H9 (cell line): ENCODE data around the gene IL1B. TPM values are rescaled to one million over a fixed set of nuclear protein-coding genes. Genes with fewer than 3 reads are reported as not detected.

ENCODE experiments used
- DNase-seq: peaks from one replicate; pipeline ENCODE4 v3.0.0-alpha.2; 2017
- H2AFZ ChIP-seq: one replicate; pipeline ENCODE4 v1.6.1; 2013; ENCODE audit warnings: mild to moderate bottlenecking, low read length, control low read depth, moderate library complexity
- H2AK5ac ChIP-seq: 2 replicates; pipeline ENCODE4 v1.6.1; 2013; ENCODE audit warnings: low read length, control low read depth, mixed read lengths; ENCODE audit not compliant: insufficient read length
- H2BK120ac ChIP-seq: one replicate; pipeline ENCODE4 v1.6.1; 2013; ENCODE audit warnings: low read depth, mild to moderate bottlenecking, low read length, control low read depth, inconsistent platforms; ENCODE audit not compliant: poor library complexity, severe bottlenecking
- H2BK12ac ChIP-seq: 2 replicates; pipeline ENCODE4 v1.6.1; 2013; ENCODE audit warnings: low read length, control low read depth, mixed read lengths, low read depth; ENCODE audit not compliant: insufficient read length
- H2BK15ac ChIP-seq: 2 replicates; pipeline ENCODE4 v1.6.1; 2013; ENCODE audit warnings: low read depth, low read length, control low read depth
- H2BK20ac ChIP-seq: one replicate; pipeline ENCODE4 v1.6.1; 2013; ENCODE audit warnings: low read depth, mild to moderate bottlenecking, low read length, control low read depth, inconsistent platforms; ENCODE audit not compliant: poor library complexity, severe bottlenecking
- H2BK5ac ChIP-seq: 2 replicates; pipeline ENCODE4 v1.6.1; 2013; ENCODE audit warnings: low read length, control low read depth, mixed read lengths; ENCODE audit not compliant: insufficient read length
- H3K14ac ChIP-seq: 2 replicates; pipeline ENCODE4 v1.6.1; 2013; ENCODE audit warnings: low read length, control low read depth; ENCODE audit not compliant: insufficient read depth
- H3K18ac ChIP-seq: 2 replicates; pipeline ENCODE4 v1.6.1; 2013; ENCODE audit warnings: low read depth, mild to moderate bottlenecking, mixed read lengths, low read length, control low read depth; ENCODE audit not compliant: insufficient read length
- H3K23ac ChIP-seq: 2 replicates; pipeline ENCODE4 v1.6.1; 2013; ENCODE audit warnings: low read length, control low read depth, mixed read lengths, low read depth; ENCODE audit not compliant: insufficient read length
- H3K23me2 ChIP-seq: 2 replicates; pipeline ENCODE4 v1.6.1; 2013; ENCODE audit warnings: low read depth, mild to moderate bottlenecking, mixed read lengths, low read length, control low read depth; ENCODE audit not compliant: insufficient read length, poor library complexity, severe bottlenecking
- H3K27ac ChIP-seq: 2 replicates; pipeline ENCODE4 v1.5.1; 2013; ENCODE audit warnings: low read length, control low read depth, mixed read lengths, low read depth; ENCODE audit not compliant: insufficient read length
- H3K27me3 ChIP-seq: 2 replicates; pipeline ENCODE4 v1.6.1; 2013; ENCODE audit warnings: low read length, control low read depth, inconsistent platforms; ENCODE audit not compliant: insufficient read depth
- H3K4ac ChIP-seq: 2 replicates; pipeline ENCODE4 v1.6.1; 2013; ENCODE audit warnings: low read depth, mild to moderate bottlenecking, control low read depth, inconsistent platforms, low read length, moderate library complexity
- H3K4me1 ChIP-seq: 2 replicates; pipeline ENCODE4 v1.6.1; 2013; ENCODE audit warnings: low read length, control low read depth, inconsistent platforms; ENCODE audit not compliant: insufficient read depth
- H3K4me2 ChIP-seq: 2 replicates; pipeline ENCODE4 v1.6.1; 2013; ENCODE audit warnings: low read length, control low read depth, mixed read lengths; ENCODE audit not compliant: insufficient read length, insufficient read depth
- H3K56ac ChIP-seq: 2 replicates; pipeline ENCODE4 v1.6.1; 2013; ENCODE audit warnings: low read depth, mild to moderate bottlenecking, mixed read lengths, low read length, control low read depth; ENCODE audit not compliant: insufficient read length
- H3K79me1 ChIP-seq: 2 replicates; pipeline ENCODE4 v1.6.1; 2013; ENCODE audit warnings: low read depth, mild to moderate bottlenecking, moderate library complexity, low read length, control low read depth, inconsistent platforms; ENCODE audit not compliant: insufficient read depth, poor library complexity, severe bottlenecking
- H3K79me2 ChIP-seq: 2 replicates; pipeline ENCODE4 v1.6.1; 2013; ENCODE audit warnings: low read length, control low read depth, inconsistent platforms; ENCODE audit not compliant: insufficient read depth
- H3K9ac ChIP-seq: 2 replicates; pipeline ENCODE4 v1.6.1; 2013; ENCODE audit warnings: low read length, control low read depth, mixed read lengths; ENCODE audit not compliant: insufficient read length; ENCODE audit errors: extremely low read depth
- H3K9me3 ChIP-seq: one replicate; pipeline ENCODE4 v1.6.1; 2013; ENCODE audit warnings: low read depth, low read length, inconsistent platforms; ENCODE audit not compliant: control insufficient read depth
- H3T11ph ChIP-seq: one replicate; pipeline ENCODE4 v1.6.1; 2013; ENCODE audit warnings: mild to moderate bottlenecking, low read length, control low read depth, inconsistent platforms
- H4K20me1 ChIP-seq: one replicate; pipeline ENCODE4 v1.6.1; 2013; ENCODE audit not compliant: control insufficient read depth, insufficient read length, insufficient read depth
- H4K5ac ChIP-seq: 2 replicates; pipeline ENCODE4 v1.6.1; 2013; ENCODE audit warnings: low read depth, mild to moderate bottlenecking, mixed read lengths, low read length, control low read depth; ENCODE audit not compliant: insufficient read length
- H4K8ac ChIP-seq: replicated peaks from 2 replicates; pipeline ENCODE4 v1.6.1; 2013; ENCODE audit warnings: low read length, control low read depth, mixed read lengths, low read depth; ENCODE audit not compliant: insufficient read length
- H4K91ac ChIP-seq: 2 replicates; pipeline ENCODE4 v1.6.1; 2013; ENCODE audit warnings: low read depth, mild to moderate bottlenecking, moderate library complexity, mixed read lengths, low read length, control low read depth; ENCODE audit not compliant: insufficient read length
- H3K27ac Mint-ChIP-seq, 3 experiments: 2 replicates in 2 of 3; 3 replicates in 1 of 3; pipeline ENCODE4 v1.8.0; 2020 to 2021; ENCODE audit warnings: mixed read lengths in 3 of 3, mild to moderate bottlenecking in 1 of 3, moderate library complexity in 1 of 3
- H3K27me3 Mint-ChIP-seq: 2 replicates; pipeline ENCODE4 v1.8.0; 2021; ENCODE audit warnings: low read depth, mild to moderate bottlenecking, moderate library complexity, mixed read lengths
- H3K36me3 Mint-ChIP-seq, 3 experiments: 2 replicates in 2 of 3; 3 replicates in 1 of 3; pipeline ENCODE4 v1.8.0; 2020 to 2021; ENCODE audit warnings: low read depth in 3 of 3, mixed read lengths in 3 of 3; ENCODE audit not compliant: insufficient read depth in 1 of 3
- H3K4me1 Mint-ChIP-seq, 2 experiments: 2 replicates each; pipeline ENCODE4 v1.8.0; 2020; ENCODE audit warnings: mixed read lengths in 2 of 2
- H3K4me3 Mint-ChIP-seq, 2 experiments: 2 replicates in 1 of 2; 3 replicates in 1 of 2; pipeline ENCODE4 v1.8.0; 2020 to 2021; ENCODE audit warnings: mild to moderate bottlenecking in 2 of 2, mixed read lengths in 2 of 2, moderate library complexity in 1 of 2
- H3K9me3 Mint-ChIP-seq, 2 experiments: 2 replicates in 1 of 2; 3 replicates in 1 of 2; pipeline ENCODE4 v1.8.0; 2020; ENCODE audit warnings: mild to moderate bottlenecking in 2 of 2, mixed read lengths in 2 of 2, moderate library complexity in 1 of 2
- WGBS: extraction: QIAGEN DNeasy Blood & Tissue Kit; methylation state at CpG from one replicate; pipeline ENCODE4 v1.1.7; 2013; ENCODE audit warnings: missing lambda C conversion rate, low lambda C conversion rate, mixed read lengths; ENCODE audit not compliant: insufficient read length; ENCODE audit errors: extremely low coverage; 5-methylcytosine and 5-hydroxymethylcytosine counted together
- total RNA-seq: library from RNA; stranded (reverse); gene quantifications from 2 replicates; pipeline ENCODE4 v1.2.1, GENCODE V29; 2021
- TF ChIP-seq, protein P1 (sequence below): fragments of 200-600 bp; sonication (generic); conservative IDR thresholded peaks from 3 replicates; pipeline ENCODE4 v1.8.0; 2021; ENCODE audit warnings: antibody characterized with exemption, mild to moderate bottlenecking

Gene IL1B
- total RNA-seq, 1 experiment from 2014 or later: not detected

DNA sequence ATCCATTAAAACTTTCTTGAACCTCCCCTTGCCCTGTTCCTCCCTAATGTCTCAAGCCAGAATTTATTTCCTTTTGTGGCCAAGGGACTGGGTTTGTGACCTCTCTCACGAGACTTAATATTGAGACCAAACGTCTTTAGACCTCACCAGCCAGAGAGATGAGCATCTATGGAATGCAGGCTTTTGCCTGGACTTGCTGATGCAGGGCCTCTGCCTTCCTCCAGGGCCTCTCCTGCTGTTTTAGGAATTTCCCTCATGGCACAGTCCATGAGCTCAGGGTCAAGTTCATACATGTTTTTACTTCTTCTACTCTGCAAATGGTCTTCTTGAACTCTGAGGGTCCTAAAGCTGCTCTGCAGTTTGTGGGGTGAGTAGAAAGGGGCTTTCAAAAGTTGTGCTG is 22.3 kb downstream of the IL1B start:
- no peak overlapping the region for H3K27ac ChIP-seq
- no peaks in the 10 kb centered on the region for H3K27me3 Mint-ChIP-seq
- H2BK20ac ChIP-seq: no peak overlapping the region
- peak; percentile 76 for DNase-seq
- no peak overlapping the region for H2BK12ac ChIP-seq
- no peak overlapping the region for H3K4ac ChIP-seq
- no peaks in the 10 kb centered on the region for H3K27me3 ChIP-seq
- no peak overlapping the region for H3T11ph ChIP-seq
- peaks cover 57 to 60% of the 10 kb centered on the region in 2 experiments for H3K4me1 Mint-ChIP-seq
- no peak overlapping the region for H2BK5ac ChIP-seq
- H4K8ac ChIP-seq: no peak overlapping the region
- H2BK15ac ChIP-seq: no peak overlapping the region
- no peaks in the 10 kb centered on the region for H3K79me2 ChIP-seq
- H4K5ac ChIP-seq: no peak overlapping the region
- no peak overlapping the region for H4K91ac ChIP-seq
- no peaks in the 10 kb centered on the region for H3K23me2 ChIP-seq
- no peak overlapping the region for H3K56ac ChIP-seq
- no peak overlapping the region for H2AK5ac ChIP-seq
- no peak overlapping the region for H3K4me3 Mint-ChIP-seq
- no peak overlapping the region for H3K18ac ChIP-seq
- H2BK120ac ChIP-seq: no peak overlapping the region
- no peak overlapping the region for H3K4me2 ChIP-seq
- H3K36me3 Mint-ChIP-seq: no peaks in the 10 kb centered on the region
- H3K79me1 ChIP-seq: no peaks in the 10 kb centered on the region
- 0 out of 5 replicates have a peak, but pooled peaks cover 0 to 3% of the 10 kb centered on the region in 2 experiments for H3K9me3 Mint-ChIP-seq
- H3K9ac ChIP-seq: no peak overlapping the region
- no CpG with 5 or more reads among the region's 2 CpGs for WGBS
- TF ChIP-seq, protein P1, sequence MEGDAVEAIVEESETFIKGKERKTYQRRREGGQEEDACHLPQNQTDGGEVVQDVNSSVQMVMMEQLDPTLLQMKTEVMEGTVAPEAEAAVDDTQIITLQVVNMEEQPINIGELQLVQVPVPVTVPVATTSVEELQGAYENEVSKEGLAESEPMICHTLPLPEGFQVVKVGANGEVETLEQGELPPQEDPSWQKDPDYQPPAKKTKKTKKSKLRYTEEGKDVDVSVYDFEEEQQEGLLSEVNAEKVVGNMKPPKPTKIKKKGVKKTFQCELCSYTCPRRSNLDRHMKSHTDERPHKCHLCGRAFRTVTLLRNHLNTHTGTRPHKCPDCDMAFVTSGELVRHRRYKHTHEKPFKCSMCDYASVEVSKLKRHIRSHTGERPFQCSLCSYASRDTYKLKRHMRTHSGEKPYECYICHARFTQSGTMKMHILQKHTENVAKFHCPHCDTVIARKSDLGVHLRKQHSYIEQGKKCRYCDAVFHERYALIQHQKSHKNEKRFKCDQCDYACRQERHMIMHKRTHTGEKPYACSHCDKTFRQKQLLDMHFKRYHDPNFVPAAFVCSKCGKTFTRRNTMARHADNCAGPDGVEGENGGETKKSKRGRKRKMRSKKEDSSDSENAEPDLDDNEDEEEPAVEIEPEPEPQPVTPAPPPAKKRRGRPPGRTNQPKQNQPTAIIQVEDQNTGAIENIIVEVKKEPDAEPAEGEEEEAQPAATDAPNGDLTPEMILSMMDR: peak; percentile 29; the same call in 1 of the 3 replicates
- H3K27ac Mint-ChIP-seq: peak overlapping the region; percentile 16 to 64 (median 23); a peak in 3 of 7 replicates
- no peak overlapping the region for H2AFZ ChIP-seq
- H3K9me3 ChIP-seq: no peaks in the 10 kb centered on the region
- peaks cover 16% of the 10 kb centered on the region; the same call in 1 of the 2 replicates for H3K4me1 ChIP-seq
- H3K14ac ChIP-seq: no peak overlapping the region
- no peaks in the 10 kb centered on the region for H4K20me1 ChIP-seq
- no peak overlapping the region for H3K23ac ChIP-seq
